H1 (cell line): ENCODE measurements around the gene NEMF. TPM values are rescaled to one million over a fixed set of nuclear protein-coding genes. Genes with fewer than 3 reads are reported as not detected.

ENCODE experiments used
- CEBPB ChIP-seq: IDR thresholded peaks from 2 replicates; pipeline ENCODE4 v1.6.1; 2012; ENCODE audit warnings: low read depth, low read length
- EGR1 ChIP-seq: IDR thresholded peaks from 2 replicates; pipeline ENCODE4 v1.6.1; 2011; ENCODE audit warnings: low read depth, low read length, borderline replicate concordance
- HDAC2 ChIP-seq, 2 experiments: fragments of 300-600 bp in 1 of 2; sonication (generic) in 1 of 2; IDR thresholded peaks; 2 replicates each; pipeline ENCODE4 v1.6.1; 2011 to 2012; ENCODE audit warnings: low read depth in 2 of 2, low read length in 2 of 2, mild to moderate bottlenecking in 2 of 2, moderate library complexity in 2 of 2, borderline replicate concordance in 1 of 2, inconsistent platforms in 1 of 2
- KDM4A ChIP-seq: IDR thresholded peaks from one replicate; pipeline ENCODE4 v1.7.1; 2012; ENCODE audit warnings: low read depth, mild to moderate bottlenecking, moderate library complexity, low read length, inconsistent platforms; ENCODE audit not compliant: severe bottlenecking
- NRF1 ChIP-seq: IDR thresholded peaks from 2 replicates; pipeline ENCODE4 v1.6.1; 2011; ENCODE audit warnings: mild to moderate bottlenecking, low read depth, low read length, improper control_type of control experiment
- SAP30 ChIP-seq: fragments of 300-600 bp; sonication (generic); IDR thresholded peaks from 2 replicates; pipeline ENCODE4 v1.7.1; 2012; ENCODE audit warnings: low read length, moderate library complexity, mild to moderate bottlenecking, inconsistent platforms; ENCODE audit not compliant: insufficient read depth, insufficient replicate concordance
- SIRT6 ChIP-seq: IDR thresholded peaks from one replicate; pipeline ENCODE4 v1.7.1; 2012; ENCODE audit warnings: low read length, inconsistent platforms
- SRF ChIP-seq: IDR thresholded peaks from 2 replicates; pipeline ENCODE4 v1.6.1; 2011; ENCODE audit warnings: mild to moderate bottlenecking, low read depth, low read length, moderate library complexity
- polyA plus RNA-seq, 7 experiments: library from polyadenylated mRNA; depleted of rRNA in 3 of 7; stranded (reverse) in 5 of 7; unstranded in 2 of 7; fragments of >200 nt in 5 of 7; fragments of 200-250 nt in 2 of 7; gene quantifications; 1 replicate in 5 of 7; 2 replicates in 1 of 7; 4 replicates in 1 of 7; pipeline versions ENCODE4 v1.2.1 to v1.2.3, GENCODE V29; 2011 to 2013; ENCODE audit warnings: missing spikeins in 2 of 7, mixed read lengths in 2 of 7
- total RNA-seq: library from RNA; stranded (reverse); fragmentation: NEBNext Ultra II Directional; extraction: Animal tissue kit (Norgen Biotek cat#: 25700); gene quantifications from 2 replicates; pipeline ENCODE4 v1.2.1, GENCODE V29; 2021
- TF ChIP-seq, protein P1 (sequence below): IDR thresholded peaks from 2 replicates; pipeline ENCODE4 v1.6.1; 2012; ENCODE audit warnings: low read length, inconsistent platforms

The NEMF gene
- total and polyA plus RNA-seq, 2 of the 8 experiments (the other 6 are each of a cell fraction or from before 2014, with no cell fraction given): 8.3 to 45.5 TPM

DNA sequence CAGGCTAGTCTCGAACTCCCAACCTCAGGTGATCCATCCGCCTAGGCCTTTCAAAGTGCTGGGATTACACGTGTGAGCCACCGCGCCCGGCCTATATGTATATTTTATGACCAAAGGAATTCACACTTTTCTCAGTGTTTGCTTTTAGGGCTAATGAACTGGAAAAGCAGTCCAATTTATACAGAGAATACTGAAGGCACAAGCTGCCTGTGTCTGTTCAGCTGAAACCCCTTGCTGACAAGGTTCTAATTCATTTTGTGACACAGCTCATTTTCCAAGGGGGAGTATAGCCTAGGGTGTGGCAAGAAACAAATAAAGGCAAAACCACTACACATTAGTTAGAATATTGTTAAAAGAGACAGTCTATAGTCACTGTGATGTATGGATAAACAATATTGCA lies 18.3 kb upstream of the NEMF start (continued):
- TF ChIP-seq SIRT6: no peak
- TF ChIP-seq, protein P1, sequence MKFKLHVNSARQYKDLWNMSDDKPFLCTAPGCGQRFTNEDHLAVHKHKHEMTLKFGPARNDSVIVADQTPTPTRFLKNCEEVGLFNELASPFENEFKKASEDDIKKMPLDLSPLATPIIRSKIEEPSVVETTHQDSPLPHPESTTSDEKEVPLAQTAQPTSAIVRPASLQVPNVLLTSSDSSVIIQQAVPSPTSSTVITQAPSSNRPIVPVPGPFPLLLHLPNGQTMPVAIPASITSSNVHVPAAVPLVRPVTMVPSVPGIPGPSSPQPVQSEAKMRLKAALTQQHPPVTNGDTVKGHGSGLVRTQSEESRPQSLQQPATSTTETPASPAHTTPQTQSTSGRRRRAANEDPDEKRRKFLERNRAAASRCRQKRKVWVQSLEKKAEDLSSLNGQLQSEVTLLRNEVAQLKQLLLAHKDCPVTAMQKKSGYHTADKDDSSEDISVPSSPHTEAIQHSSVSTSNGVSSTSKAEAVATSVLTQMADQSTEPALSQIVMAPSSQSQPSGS: no peak
- TF ChIP-seq SRF: no peak
- no peak for TF ChIP-seq HDAC2 (IDR thresholded peaks at IDR 0.05; ENCODE audit: borderline replicate concordance in 1 of 2, low read depth in 2 of 2, low read length in 2 of 2)
- TF ChIP-seq NRF1: no peak
- TF ChIP-seq CEBPB: no peak
- TF ChIP-seq SAP30: no peak
- no peak for TF ChIP-seq EGR1
- no peak for TF ChIP-seq KDM4A
